ENCODE measurements around the gene UBAC1.

Gene UBAC1

DNA sequence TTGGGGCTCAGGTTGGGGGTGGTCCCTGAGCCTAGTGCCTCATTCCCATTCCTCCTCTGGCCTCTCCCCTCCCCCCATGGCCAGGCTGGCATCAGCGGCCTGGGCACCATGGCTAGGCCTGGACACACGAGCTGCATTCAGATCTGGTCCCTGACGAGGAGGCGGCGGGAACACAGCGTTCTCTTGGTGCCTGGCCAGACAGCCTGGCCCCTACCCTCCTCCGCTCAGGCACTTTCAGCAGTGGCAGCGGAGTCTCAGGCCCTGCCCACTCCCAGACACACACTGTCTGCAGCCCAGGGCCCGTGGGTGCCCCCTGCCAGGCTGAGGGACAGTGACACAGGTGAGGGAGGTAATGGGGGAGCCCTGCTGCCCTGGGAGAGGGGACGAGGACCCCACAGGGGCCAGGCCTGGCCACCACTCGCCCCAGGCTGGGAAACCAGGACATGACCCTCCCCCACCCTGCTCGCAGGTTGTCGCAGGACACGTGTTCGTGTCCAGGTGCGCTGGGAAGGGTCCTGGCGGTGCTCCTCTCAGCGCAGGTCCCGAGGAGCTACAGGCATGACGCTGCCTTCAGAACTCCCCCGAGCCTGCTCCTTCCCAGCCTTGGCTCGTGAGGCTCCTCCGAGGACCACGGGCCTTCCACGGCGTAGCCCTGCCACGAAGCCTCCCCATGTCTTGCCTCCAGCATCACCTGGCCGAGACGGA is 19.9 kb upstream of the UBAC1 start:
- H3K4me3 ChIP-seq (ENCODE audit: control insufficient read depth, low read depth, low read length): no peak overlapping the region
- DNase-seq (ENCODE audit: low read depth): no peak
- TF ChIP-seq CTCF (IDR thresholded peaks at IDR 0.05; ENCODE audit: control insufficient read depth, insufficient read depth, low read depth, low read length, missing control alignments): no peak

DNA sequence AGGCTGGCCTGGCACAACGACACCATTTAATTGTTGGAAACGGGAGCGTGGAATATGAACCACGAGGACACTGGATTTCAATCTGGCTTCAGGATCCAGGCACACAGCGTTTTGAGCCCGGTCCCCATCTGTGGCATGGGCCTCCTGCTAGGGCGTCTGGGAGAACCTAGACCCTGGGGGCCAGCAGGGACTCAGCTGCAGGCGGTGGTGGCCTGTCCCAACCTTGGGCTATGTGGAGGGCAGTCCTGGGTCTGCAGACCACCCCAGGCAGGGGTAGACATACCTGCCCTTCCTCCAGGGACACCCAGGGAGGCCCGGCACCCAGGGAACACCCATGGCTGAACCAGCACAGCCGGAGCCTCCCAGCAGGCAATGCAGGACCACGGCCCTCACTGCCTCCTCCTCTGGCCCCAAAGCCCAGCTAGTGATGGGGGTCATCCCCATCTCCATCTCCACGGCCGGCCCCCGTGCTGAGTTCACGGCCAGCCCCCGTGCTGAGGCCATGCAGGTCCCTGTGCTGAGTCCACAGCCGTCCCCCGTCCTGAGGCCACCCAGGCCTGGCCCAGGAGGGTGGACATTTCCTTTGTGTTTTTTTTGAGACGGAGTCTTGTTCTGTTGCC is 18.5 kb upstream of the UBAC1 start:
- H3K4me3 ChIP-seq (ENCODE audit: control insufficient read depth, low read depth, low read length): no peak overlapping the region
- TF ChIP-seq CTCF (IDR thresholded peaks at IDR 0.05; ENCODE audit: control insufficient read depth, insufficient read depth, low read depth, low read length, missing control alignments): no peak
- DNase-seq (ENCODE audit: low read depth): no peak

- no peak for DNase-seq (ENCODE audit: low read depth)
- H3K4me3 ChIP-seq (ENCODE audit: control insufficient read depth, low read depth, low read length): no peak overlapping the region
- TF ChIP-seq CTCF (IDR thresholded peaks at IDR 0.05; ENCODE audit: control insufficient read depth, insufficient read depth, low read depth, low read length, missing control alignments): no peak
Observed at GRCh38 chr9:135978642-135979546, 17.7 kb upstream of the UBAC1 start.

DNA sequence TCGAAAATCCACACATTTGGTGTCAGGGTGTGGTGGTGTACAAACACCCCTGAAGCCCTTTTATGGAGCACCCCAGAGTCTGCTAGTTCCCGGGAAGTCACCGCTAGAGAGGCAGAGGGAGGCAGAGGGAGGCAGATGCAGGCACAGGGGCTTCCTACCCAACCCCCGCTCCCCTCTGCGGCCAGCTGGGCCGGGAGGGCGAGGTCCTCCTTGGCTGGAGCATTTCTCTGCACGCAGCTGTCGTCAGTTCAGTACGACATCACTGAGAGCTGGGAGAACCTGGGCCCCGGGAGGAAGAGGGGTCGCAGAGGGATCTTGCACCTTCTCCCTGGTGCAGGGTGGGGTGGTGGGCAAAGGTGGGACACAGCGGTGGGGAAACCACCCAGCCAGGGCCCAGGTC is 15.8 kb upstream of the UBAC1 start:
- DNase-seq (ENCODE audit: low read depth): no peak
- no peak overlapping the region for H3K4me3 ChIP-seq (ENCODE audit: control insufficient read depth, low read depth, low read length)
- TF ChIP-seq CTCF (IDR thresholded peaks at IDR 0.05; ENCODE audit: control insufficient read depth, insufficient read depth, low read depth, low read length, missing control alignments): no peak

- no peak for TF ChIP-seq CTCF (IDR thresholded peaks at IDR 0.05; ENCODE audit: control insufficient read depth, insufficient read depth, low read depth, low read length, missing control alignments)
- no peak overlapping the region for H3K4me3 ChIP-seq (ENCODE audit: control insufficient read depth, low read depth, low read length)
- DNase-seq (ENCODE audit: low read depth): no peak
Observed at GRCh38 chr9:135976531-135976930, 15.4 kb upstream of the UBAC1 start.

DNA sequence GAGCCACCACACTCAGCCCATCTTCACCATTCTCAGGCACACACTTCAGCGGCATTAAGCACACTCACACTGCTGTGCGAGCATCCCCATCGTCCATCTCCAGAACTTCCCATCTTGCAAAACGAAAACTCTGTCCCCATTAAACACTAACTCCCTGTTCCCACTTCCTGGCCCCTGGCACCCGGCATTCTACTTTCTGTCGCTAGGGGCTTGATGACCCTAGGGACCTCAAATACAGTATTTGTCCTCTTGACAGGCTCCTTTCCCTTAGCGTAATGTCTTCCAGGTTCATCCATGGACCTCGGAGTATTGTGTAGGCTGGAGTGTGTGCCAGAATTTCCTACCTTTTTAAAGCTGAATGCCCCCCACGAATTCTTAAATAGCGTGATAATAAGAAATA is 14.7 kb upstream of the UBAC1 start:
- no peak for TF ChIP-seq CTCF (IDR thresholded peaks at IDR 0.05; ENCODE audit: control insufficient read depth, insufficient read depth, low read depth, low read length, missing control alignments)
- H3K4me3 ChIP-seq (ENCODE audit: control insufficient read depth, low read depth, low read length): no peak overlapping the region
- DNase-seq (ENCODE audit: low read depth): no peak

Measured in AG09309 (cell line).